ENCODE measurements around the gene SLC7A4.

SLC7A4 gene

DNA sequence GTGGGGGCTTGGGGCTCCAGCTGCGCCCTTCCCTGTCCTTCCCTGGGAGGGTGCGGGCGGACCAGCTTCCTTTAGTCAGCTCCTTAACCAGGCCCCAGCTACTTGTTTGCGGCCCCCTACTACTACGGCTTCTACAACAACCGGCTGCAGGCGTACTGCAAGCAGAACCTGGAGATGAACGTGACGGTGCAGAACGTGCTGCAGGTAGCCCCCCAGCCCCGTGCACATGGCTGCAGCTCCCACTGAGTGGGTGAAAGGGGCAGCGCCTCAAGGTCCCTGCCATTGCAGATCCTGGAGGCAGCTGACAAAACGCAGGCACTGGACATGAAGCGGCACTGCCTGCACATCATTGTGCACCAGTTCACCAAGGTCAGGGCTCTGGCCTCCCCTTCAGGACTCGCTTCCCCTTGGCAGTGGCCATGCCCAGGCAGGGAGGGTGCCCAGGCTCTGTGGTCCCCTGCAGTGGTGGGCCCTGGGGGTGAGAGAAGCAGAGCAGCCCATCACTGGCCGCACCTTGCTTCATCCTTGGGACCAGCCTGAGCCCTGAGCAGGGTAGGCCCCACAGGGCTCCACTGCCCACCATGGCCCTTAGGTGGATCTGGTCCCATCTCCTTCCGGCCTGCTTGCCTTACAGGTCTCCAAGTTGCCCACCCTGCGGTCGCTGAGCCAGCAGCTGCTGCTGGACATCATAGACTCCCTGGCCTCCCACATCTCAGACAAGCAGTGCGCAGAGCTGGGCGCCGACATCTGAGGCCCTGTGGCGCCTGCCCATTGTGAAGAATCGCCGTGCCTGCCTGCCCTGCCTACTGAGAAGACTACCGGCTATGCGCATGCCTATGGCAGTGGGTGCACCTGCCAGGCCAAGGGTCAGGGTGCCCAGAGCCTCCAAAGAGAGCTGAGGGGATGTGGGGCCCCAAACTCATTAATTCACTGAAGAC, 35.5 kb downstream of the SLC7A4 start:
- DNase-seq: no peak

DNA sequence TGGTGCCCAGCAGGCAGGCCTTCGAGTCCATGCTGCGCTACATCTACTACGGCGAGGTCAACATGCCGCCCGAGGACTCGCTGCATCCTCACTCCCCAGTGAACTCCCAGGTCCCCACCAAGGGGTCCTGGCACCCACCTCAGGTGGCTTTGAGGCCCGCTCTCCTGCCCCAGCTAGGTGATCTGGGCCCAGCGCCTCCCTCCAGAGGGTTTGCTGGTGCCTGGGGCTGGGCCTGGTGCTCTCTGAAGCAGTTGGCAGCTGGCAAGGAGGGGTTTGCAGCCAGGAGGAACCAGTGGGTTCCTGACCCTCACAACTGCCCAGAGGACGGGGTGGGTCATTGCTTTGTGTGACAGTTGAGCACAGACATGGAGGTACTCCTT, 36.3 kb downstream of the SLC7A4 start:
- DNase-seq: no peak

GRCh38 chr22:20995329-20996030, 36.9 kb downstream of the SLC7A4 start:
- no peak for DNase-seq

GRCh38 chr22:20994902-20995241, 37.5 kb downstream of the SLC7A4 start:
- no peak for DNase-seq

DNA sequence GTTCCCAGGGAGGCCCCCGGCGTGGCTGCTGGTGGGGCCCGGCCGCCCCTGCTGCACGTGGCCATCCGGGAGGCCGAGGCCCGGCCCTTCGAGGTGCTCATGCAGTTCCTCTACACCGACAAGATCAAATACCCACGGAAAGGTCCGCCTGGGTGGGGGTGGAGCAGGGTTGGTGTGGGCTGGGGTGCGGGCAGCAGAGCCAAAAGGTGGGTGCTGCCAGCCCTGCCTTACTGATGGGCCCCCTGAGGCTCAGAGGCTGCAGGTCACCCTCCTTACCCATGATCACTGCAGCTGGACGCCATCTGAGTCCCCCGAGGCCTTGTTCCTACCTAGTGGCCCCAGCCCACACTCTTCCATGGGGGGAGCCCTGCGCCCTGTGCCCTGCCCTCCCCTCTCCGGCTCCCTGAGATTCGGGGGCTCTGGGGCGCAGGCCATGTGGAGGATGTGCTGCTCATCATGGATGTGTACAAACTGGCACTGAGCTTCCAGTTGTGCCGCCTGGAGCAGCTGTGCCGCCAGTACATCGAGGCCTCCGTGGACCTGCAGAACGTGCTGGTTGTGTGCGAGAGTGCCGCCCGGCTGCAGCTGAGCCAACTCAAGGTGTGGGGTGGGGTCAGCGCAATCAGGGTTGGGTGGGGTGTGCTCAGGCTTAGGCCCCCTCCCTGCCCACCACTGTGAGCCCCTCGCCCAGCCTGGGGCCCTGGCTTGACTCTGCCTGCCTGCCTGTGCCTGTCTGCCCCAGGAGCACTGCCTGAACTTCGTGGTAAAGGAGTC, 38.0 kb downstream of the SLC7A4 start:
- no peak for DNase-seq

DNA sequence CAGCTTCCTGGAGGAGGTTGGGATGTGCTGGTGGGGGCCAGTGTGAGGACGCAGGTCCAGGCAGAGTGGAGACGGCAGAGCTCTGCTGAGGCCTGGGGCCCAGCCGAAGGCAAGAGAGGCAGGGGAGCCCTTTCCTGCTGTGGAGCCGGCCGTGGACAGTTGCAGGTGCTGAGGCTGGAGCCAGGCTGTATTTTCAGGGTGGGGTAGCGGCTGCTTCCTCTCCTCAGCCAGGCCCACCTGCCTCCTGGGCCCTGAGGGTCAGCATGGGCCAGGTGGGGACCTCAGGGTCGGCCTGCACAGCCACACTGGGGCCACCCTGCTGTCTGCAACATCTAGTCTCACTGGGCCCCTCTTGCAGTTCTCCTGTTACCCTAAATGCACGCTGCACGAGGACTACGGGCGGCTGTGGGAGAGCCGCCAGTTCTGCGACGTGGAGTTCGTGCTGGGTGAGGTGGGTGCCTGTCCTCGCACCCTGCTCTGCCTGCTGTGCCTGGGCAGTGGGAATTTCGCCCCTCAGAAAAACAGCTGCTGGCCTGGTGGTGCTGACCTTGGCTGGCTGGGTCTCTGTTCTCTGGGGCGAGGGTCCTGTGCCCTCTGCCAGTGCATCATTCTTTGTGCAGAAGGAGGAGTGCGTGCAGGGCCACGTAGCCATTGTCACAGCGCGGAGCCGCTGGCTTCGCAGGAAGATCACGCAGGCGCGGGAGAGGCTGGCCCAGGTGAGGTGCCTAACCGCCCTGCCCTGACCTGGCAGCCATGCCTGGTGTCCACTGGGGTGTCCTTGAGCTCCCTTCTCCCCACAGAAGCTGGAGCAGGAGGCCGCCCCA, 38.8 kb downstream of the SLC7A4 start:
- DNase-seq: no peak

GRCh38 chr22:20992456-20993303, 39.7 kb downstream of the SLC7A4 start:
- no peak for DNase-seq

GRCh38 chr22:20992056-20992442, 40.3 kb downstream of the SLC7A4 start:
- no peak for DNase-seq

GRCh38 chr22:20991252-20992055, 40.9 kb downstream of the SLC7A4 start:
- no peak for DNase-seq

GRCh38 chr22:20990184-20991180, 41.9 kb downstream of the SLC7A4 start:
- no peak for DNase-seq

DNA sequence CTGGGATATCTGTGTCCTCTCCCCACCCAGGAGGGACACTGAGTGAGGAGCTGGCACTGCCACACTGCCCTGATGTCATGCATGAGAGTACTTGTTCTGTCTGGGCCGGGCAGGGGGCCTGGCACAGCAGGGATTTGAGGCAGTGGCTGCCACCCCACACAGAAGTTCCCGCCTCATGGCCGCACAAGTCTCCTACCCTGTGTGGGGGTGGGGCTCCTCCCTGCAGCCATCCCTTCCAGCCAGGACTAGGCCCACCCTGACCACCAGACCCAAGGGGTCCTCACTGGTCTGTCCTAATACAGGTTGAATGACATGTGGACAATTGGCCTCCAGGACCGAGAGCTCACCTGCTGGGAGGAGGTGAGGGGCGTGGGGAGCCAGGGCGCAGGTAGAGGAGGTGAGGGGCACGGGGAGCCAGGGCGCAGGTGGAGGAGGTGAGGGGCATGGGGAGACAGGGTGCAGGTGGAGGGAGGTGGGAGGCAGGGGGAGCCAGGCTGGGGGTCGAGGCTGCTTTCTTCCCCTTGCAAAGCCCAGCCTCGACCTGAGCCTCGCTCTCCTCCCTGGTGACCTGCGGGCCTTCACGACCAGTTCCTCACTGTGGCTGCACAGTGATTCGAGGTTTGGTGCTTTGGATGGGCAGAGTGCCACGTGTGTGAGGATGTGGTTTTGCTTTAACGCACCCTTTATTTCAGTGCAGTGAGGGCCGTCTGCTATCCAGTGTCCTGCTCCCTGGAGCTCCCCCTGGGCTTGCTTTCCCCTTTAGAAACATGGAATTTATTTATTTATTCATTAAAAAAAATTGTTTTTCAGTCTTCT, 42.8 kb downstream of the SLC7A4 start:
- DNase-seq: no peak

GRCh38 chr22:20988573-20989322, 43.6 kb downstream of the SLC7A4 start:
- DNase-seq: no peak

DNA sequence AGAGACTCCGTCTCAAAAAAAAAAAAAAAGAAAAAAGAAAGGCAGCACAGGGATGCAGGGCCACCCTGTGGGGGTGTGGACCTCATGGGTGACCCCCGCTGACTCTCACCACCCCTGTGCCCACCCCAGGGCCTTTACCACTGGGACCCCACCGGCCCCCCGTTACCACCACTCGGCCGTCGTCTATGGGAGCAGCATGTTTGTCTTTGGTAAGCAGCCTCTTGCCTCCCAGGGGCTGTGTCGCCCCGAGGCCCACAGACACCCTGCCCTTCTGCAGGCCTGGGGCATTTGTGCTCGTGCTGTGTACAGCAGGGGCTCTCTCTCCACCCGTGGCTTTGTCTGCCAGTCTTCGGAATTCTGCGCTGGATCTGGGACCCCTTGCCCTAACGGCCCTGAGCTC, 45.0 kb downstream of the SLC7A4 start:
- no peak for DNase-seq

DNA sequence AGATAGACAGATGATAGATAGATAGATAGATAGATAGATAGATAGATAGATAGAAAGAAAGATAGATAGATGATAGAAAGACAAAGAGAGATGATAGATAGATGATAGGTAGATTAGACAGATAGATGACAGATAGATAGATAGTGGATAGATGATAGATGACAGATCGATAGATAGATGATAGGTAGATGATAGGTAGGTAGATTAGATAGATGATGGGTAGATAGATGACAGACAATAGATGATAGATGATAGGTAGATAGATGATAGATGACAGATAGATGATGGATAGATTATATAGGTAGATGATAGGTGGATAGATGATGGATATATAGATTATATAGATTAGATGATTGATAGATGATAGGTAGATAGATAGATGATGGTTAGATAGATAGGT, 46.0 kb downstream of the SLC7A4 start:
- no peak for DNase-seq

DNA sequence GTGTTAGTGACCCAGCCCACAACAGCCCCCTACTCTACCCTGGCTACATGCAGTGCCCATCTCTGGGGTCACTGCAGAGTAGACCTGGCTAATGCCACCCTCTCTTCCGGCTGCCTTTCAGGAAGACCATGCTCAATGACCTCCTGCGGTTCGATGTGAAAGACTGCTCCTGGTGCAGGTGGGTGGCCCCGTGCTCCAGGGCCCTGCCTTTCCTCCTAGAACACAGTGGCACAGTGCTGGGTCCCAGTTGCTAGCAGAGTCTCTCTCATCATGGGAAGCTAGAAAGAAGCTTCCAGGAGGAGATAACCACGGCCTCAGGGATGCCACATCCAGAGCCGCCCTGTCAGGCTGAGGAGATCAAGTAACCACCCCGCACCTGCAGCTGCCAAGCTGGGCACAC, 46.6 kb downstream of the SLC7A4 start:
- DNase-seq: no peak

- no peak for DNase-seq
Observed at GRCh38 chr22:20983081-20983771, 49.1 kb downstream of the SLC7A4 start.

GRCh38 chr22:20982563-20982882, 49.8 kb downstream of the SLC7A4 start:
- no peak for DNase-seq
